A673 (cell line): ENCODE data around the gene CPEB1.

Experiments used
- EZH2 ChIP-seq: fragments of 200-600 bp; sonication (generic); IDR thresholded peaks from 2 replicates; pipeline ENCODE4 v1.6.1; 2017; ENCODE audit warnings: borderline replicate concordance, low read depth, mild to moderate bottlenecking, mixed read lengths, antibody characterized with exemption, low read length; ENCODE audit not compliant: poor library complexity, severe bottlenecking
- TF ChIP-seq, protein P1 (sequence below): fragments of 300-800, 200-600 bp; sonication (generic); conservative IDR thresholded peaks from 2 replicates; pipeline ENCODE4 v1.5.1; 2017; ENCODE audit warnings: low read depth, mild to moderate bottlenecking, antibody characterized with exemption, low read length, moderate library complexity, mixed read lengths

DNA sequence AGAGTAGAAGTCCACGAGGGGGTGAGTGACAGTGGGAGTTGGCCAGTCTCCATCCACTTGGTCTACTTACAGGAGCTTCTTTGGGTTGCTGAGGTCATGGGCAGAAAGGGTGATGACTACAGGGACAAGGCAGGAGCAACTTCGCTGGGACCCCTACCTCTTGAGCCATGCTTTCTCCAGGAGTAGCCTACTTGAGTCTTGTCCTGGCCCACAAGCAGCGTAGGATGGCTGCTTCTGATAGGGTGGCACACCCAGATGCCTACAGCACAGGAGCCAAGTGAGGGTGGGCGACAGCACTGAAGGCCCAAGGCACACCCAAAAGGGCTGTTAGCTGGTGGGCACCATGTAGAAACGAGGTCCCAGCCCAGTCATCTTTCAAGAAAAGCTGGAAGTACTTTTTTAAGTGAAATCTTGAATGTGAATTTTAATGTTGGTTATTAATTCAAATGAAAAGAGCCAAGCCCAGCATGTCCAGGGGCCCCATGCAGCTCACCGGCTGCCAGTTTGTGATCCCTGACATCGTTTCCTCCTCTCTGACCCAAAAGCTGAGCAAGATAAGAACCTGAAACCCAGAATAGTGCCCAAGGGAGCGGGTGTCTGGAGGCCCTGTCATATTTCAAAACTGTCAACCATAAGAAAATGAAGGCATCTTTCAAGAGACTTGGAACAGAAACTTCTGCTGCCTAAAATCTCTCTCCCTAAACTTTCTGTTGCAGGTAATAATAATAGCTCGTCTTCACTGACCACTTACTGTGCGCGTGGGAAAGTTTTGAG, 2.2 kb upstream of the CPEB1 start:
- TF ChIP-seq, protein P1, sequence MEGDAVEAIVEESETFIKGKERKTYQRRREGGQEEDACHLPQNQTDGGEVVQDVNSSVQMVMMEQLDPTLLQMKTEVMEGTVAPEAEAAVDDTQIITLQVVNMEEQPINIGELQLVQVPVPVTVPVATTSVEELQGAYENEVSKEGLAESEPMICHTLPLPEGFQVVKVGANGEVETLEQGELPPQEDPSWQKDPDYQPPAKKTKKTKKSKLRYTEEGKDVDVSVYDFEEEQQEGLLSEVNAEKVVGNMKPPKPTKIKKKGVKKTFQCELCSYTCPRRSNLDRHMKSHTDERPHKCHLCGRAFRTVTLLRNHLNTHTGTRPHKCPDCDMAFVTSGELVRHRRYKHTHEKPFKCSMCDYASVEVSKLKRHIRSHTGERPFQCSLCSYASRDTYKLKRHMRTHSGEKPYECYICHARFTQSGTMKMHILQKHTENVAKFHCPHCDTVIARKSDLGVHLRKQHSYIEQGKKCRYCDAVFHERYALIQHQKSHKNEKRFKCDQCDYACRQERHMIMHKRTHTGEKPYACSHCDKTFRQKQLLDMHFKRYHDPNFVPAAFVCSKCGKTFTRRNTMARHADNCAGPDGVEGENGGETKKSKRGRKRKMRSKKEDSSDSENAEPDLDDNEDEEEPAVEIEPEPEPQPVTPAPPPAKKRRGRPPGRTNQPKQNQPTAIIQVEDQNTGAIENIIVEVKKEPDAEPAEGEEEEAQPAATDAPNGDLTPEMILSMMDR: no peak
- no peak for TF ChIP-seq EZH2
